SU-DHL-6 (cell line): ENCODE data around the gene WDR90.

Experiments used
- H2AFZ ChIP-seq: fragments of 200-600 bp; sonication (generic); 2 replicates; pipeline ENCODE4 v1.6.1; 2014; ENCODE audit warnings: low read depth, mild to moderate bottlenecking, moderate library complexity, mixed read lengths, antibody characterized with exemption, low read length; ENCODE audit not compliant: severe bottlenecking
- H3F3A ChIP-seq: fragments of 200-600 bp; shearing (Covaris generic); 2 replicates; pipeline ENCODE4 v1.6.0; 2016; ENCODE audit warnings: antibody characterized with exemption, mild to moderate bottlenecking; ENCODE audit not compliant: insufficient read depth
- H3K27ac ChIP-seq: fragments of 200-600 bp; sonication (generic); 2 replicates; pipeline ENCODE4 v1.5.1; 2016; ENCODE audit warnings: low read depth, mild to moderate bottlenecking, low read length, moderate library complexity, mixed read lengths
- H3K27me3 ChIP-seq: fragments of 200-600 bp; sonication (generic), shearing (Covaris generic); 2 replicates; pipeline ENCODE4 v1.6.0; 2014; ENCODE audit warnings: mild to moderate bottlenecking, low read length
- H3K36me3 ChIP-seq: fragments of 200-600 bp; sonication (generic); 2 replicates; pipeline ENCODE4 v1.6.1; 2014; ENCODE audit warnings: mild to moderate bottlenecking, low read length, mixed read lengths
- H3K4me2 ChIP-seq: fragments of 300-600, 200-600 bp; shearing (Covaris generic), sonication (generic); 2 replicates; pipeline ENCODE4 v1.6.0; 2014; ENCODE audit warnings: low read length, low read depth, mild to moderate bottlenecking; ENCODE audit not compliant: poor library complexity, severe bottlenecking
- H3K4me3 ChIP-seq: fragments of 200-600 bp; sonication (generic); 2 replicates; pipeline ENCODE4 v1.5.1; 2014; ENCODE audit warnings: antibody characterized with exemption, low read length, mild to moderate bottlenecking, mixed read lengths; ENCODE audit not compliant: insufficient read depth, poor library complexity, severe bottlenecking
- H3K79me2 ChIP-seq: fragments of 200-600 bp; sonication (generic); 2 replicates; pipeline ENCODE4 v1.6.1; 2014; ENCODE audit warnings: mild to moderate bottlenecking, low read length, moderate library complexity; ENCODE audit not compliant: insufficient read depth
- H3K9ac ChIP-seq: fragments of 200-600 bp; sonication (generic); 2 replicates; pipeline ENCODE4 v1.7.0; 2014; ENCODE audit warnings: mild to moderate bottlenecking, low read length
- H3K9me2 ChIP-seq: fragments of 200-600 bp; sonication (generic); replicated peaks from 2 replicates; pipeline ENCODE4 v1.6.1; 2014; ENCODE audit warnings: low read length; ENCODE audit not compliant: insufficient read depth
- H3K9me3 ChIP-seq: fragments of 200-600 bp; sonication (generic); 2 replicates; pipeline ENCODE4 v1.6.1; 2014; ENCODE audit warnings: low read length, mixed read lengths; ENCODE audit not compliant: insufficient read depth
- H4K20me1 ChIP-seq: fragments of 200-600 bp; sonication (generic); 2 replicates; pipeline ENCODE4 v1.6.1; 2014; ENCODE audit warnings: low read depth, mild to moderate bottlenecking, antibody characterized with exemption, low read length, moderate library complexity, mixed read lengths
- CTCF ChIP-seq: fragments of 200-600 bp; sonication (generic); IDR thresholded peaks from one replicate; pipeline ENCODE4 v1.5.1; 2017; ENCODE audit warnings: antibody characterized with exemption, mild to moderate bottlenecking, low read length, moderate library complexity; ENCODE audit not compliant: insufficient read depth, poor library complexity, severe bottlenecking
- EZH2phosphoT487 ChIP-seq: fragments of 200-600 bp; sonication (generic), shearing (Covaris generic); conservative IDR thresholded peaks from 2 replicates; pipeline ENCODE4 v1.6.1; 2018; ENCODE audit warnings: mild to moderate bottlenecking, antibody characterized with exemption, low read length, moderate library complexity, mixed read lengths

WDR90 gene

GRCh38 chr16:667780-668518 is 18.8 kb downstream of the WDR90 start, which contains the start of gene RHOT2:
Gene RHOT2 (plus strand): TSS chr16:668132. CDS start chr16:668200, 68 bp downstream.
- no peaks in the 10 kb centered on the region for H3F3A ChIP-seq

GRCh38 chr16:668519-669171 is 19.5 kb downstream of the WDR90 start:
- peak overlapping the region; percentile 45 for H3K27ac ChIP-seq

More at GRCh38 chr16:667780-668518, 18.8 kb downstream of the WDR90 start, which contains the start of gene RHOT2:
- peak; percentile 90 for TF ChIP-seq CTCF
- TF ChIP-seq EZH2phosphoT487 = no peak
- Histone ChIP-seq H3K36me3 (no peaks in the 10 kb centered on the region), H3K27me3 (no peaks in the 10 kb centered on the region), H3K4me2 (peak within 1 kb of the TSS; percentile 65), H3K4me3 (peak within 1 kb of the TSS; percentile 88), H3K27ac (peak within 1 kb of the TSS; percentile 45), H2AFZ (peak within 1 kb of the TSS; percentile 44), H3K9me2 (no peaks in the 10 kb centered on the region), H4K20me1 (no peaks in the 10 kb centered on the region), H3K79me2 (peaks cover 8% of the 10 kb centered on the region; the same call in 1 of the 2 replicates), H3K9me3 (no peaks in the 10 kb centered on the region), H3K9ac (peak within 1 kb of the TSS; percentile 96)

DNA sequence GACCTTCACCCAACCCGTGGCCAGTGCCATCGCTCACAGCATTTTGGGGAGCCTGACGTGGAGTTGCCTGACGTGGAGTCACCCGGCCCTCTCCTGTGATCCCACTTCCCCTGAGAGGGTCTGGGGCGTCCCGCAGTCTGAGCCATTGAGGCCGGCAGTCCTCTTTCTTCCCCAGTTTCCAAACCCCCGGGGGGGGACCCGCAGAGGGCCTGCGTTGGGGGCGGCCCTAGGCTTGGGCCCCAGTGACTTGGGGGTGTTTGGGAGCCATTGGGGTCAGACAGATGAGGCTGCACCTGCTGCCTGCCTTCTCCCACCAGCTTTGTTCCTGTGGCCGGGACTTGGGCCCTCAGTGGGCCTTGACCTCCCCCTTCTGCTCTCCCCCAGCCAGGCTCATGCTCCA is 20.5 kb downstream of the WDR90 start:
- H3K9me3 ChIP-seq = no peaks in the 10 kb centered on the region
- H3K27me3 ChIP-seq = no peaks in the 10 kb centered on the region
- H3K4me3 ChIP-seq = no peak overlapping the region
- H3K9ac ChIP-seq = no peak overlapping the region
- H2AFZ ChIP-seq = no peak overlapping the region
- H3K9me2 ChIP-seq = no peaks in the 10 kb centered on the region
- H4K20me1 ChIP-seq = no peaks in the 10 kb centered on the region
- H3K4me2 ChIP-seq = peak overlapping the region; percentile 65
- no peaks in the 10 kb centered on the region for H3K36me3 ChIP-seq
- H3K79me2 ChIP-seq = peaks cover 8% of the 10 kb centered on the region; the same call in 1 of the 2 replicates
- no peaks in the 10 kb centered on the region for H3F3A ChIP-seq
- TF ChIP-seq CTCF (no peak), EZH2phosphoT487 (no peak)
- no peak overlapping the region for H3K27ac ChIP-seq

More at GRCh38 chr16:668519-669171, 19.5 kb downstream of the WDR90 start:
- Histone ChIP-seq H3K4me2 (peak overlapping the region; percentile 65), H3K9ac (peak overlapping the region; percentile 96), H4K20me1 (no peaks in the 10 kb centered on the region), H3K4me3 (peak overlapping the region; percentile 88), H3K9me3 (no peaks in the 10 kb centered on the region), H3K9me2 (no peaks in the 10 kb centered on the region), H3K79me2 (peaks cover 8% of the 10 kb centered on the region; the same call in 1 of the 2 replicates), H3K36me3 (no peaks in the 10 kb centered on the region), H2AFZ (peak overlapping the region; percentile 44), H3F3A (no peaks in the 10 kb centered on the region), H3K27me3 (no peaks in the 10 kb centered on the region)
- no peak for TF ChIP-seq CTCF
- no peak for TF ChIP-seq EZH2phosphoT487
